ELR (cell line): Measurements from ENCODE around the gene SEC24B.
"Not testable (repeated sequence)": the region's sequence is repeated elsewhere in the genome, so short reads cannot be mapped to it uniquely, and the experiment has no call there.

Source experiments
- DNase-seq: peaks from one replicate; pipeline ENCODE4 v3.0.0-alpha.2; 2015; ENCODE audit warnings: low read depth

SEC24B gene

GRCh38 chr4:109432696-109433095, 919 bp upstream of the SEC24B start:
- peak; percentile 51 for DNase-seq

GRCh38 chr4:109434007-109434971, 674 bp downstream of the SEC24B start:
- peak; percentile 55 for DNase-seq

- DNase-seq: no peak
Measured at GRCh38 chr4:109435635-109436034, 2.0 kb downstream of the SEC24B start.

GRCh38 chr4:109436504-109436903, 2.9 kb downstream of the SEC24B start:
- no peak for DNase-seq

GRCh38 chr4:109440948-109441347, 7.3 kb downstream of the SEC24B start:
- DNase-seq: no peak

GRCh38 chr4:109441862-109442458, 8.3 kb downstream of the SEC24B start:
- peak; percentile 20 for DNase-seq

GRCh38 chr4:109444182-109444844, 10.7 kb downstream of the SEC24B start:
- DNase-seq: no peak

GRCh38 chr4:109447278-109447677, 13.7 kb downstream of the SEC24B start:
- DNase-seq: no peak

GRCh38 chr4:109451544-109452273, 18.1 kb downstream of the SEC24B start:
- DNase-seq: no peak

GRCh38 chr4:109453110-109453509, 19.5 kb downstream of the SEC24B start:
- DNase-seq: not testable (repeated sequence)

GRCh38 chr4:109462297-109462696, 28.7 kb downstream of the SEC24B start:
- no peak for DNase-seq

GRCh38 chr4:109462802-109463201, 29.2 kb downstream of the SEC24B start:
- peak; percentile 12 for DNase-seq

GRCh38 chr4:109465069-109465468, 31.5 kb downstream of the SEC24B start:
- DNase-seq: no peak

GRCh38 chr4:109469915-109470314, 36.3 kb downstream of the SEC24B start:
- DNase-seq: no peak

- DNase-seq: peak; percentile 67
Measured at GRCh38 chr4:109472343-109472761, 38.7 kb downstream of the SEC24B start.

GRCh38 chr4:109473824-109474223, 40.2 kb downstream of the SEC24B start:
- no peak for DNase-seq

GRCh38 chr4:109486007-109486406, 52.4 kb downstream of the SEC24B start:
- DNase-seq: no peak

GRCh38 chr4:109494563-109494962, 60.9 kb downstream of the SEC24B start:
- no peak for DNase-seq

GRCh38 chr4:109495514-109495913, 61.9 kb downstream of the SEC24B start:
- DNase-seq: no peak

- DNase-seq: no peak
Measured at GRCh38 chr4:109496875-109497274, 63.3 kb downstream of the SEC24B start.

- DNase-seq: no peak
Measured at GRCh38 chr4:109497511-109497910, 63.9 kb downstream of the SEC24B start.

- DNase-seq: peak; percentile 3
Measured at GRCh38 chr4:109499513-109499912, 65.9 kb downstream of the SEC24B start.
